ENCODE results near the gene RCOR1.
"Not testable (repeated sequence)": the region's sequence is repeated elsewhere in the genome, so short reads cannot be mapped to it uniquely, and the experiment has no call there.

The RCOR1 gene

GRCh38 chr14:102591944-102592762 lies at the start of gene RCOR1:
Gene RCOR1 (plus strand): TSS chr14:102592649. CDS start chr14:102592887, 238 bp downstream.
- peak; percentile 97 to 100 (median 98) for DNase-seq

GRCh38 chr14:102544046-102544746 lies 48.3 kb upstream of the RCOR1 start:
- DNase-seq, result no peak

GRCh38 chr14:102544747-102545460 lies 47.5 kb upstream of the RCOR1 start:
- DNase-seq, result peak in 1 of 3 donors; percentile 61

- no peak for DNase-seq
These were observed 46.8 kb upstream of the RCOR1 start for GRCh38 chr14:102545461-102546265.

- DNase-seq, result no peak
These were observed 43.7 kb upstream of the RCOR1 start for GRCh38 chr14:102548616-102549240.

GRCh38 chr14:102550927-102551401 lies 41.5 kb upstream of the RCOR1 start:
- not testable (repeated sequence) for DNase-seq

GRCh38 chr14:102551995-102552705 lies 40.3 kb upstream of the RCOR1 start:
- DNase-seq, result peak; percentile 48 to 72 (median 70)

- peak; percentile 67 to 85 (median 69) for DNase-seq
These were observed 37.3 kb upstream of the RCOR1 start for GRCh38 chr14:102554821-102555819.

- DNase-seq, result no peak
These were observed 36.3 kb upstream of the RCOR1 start for GRCh38 chr14:102556098-102556677.

GRCh38 chr14:102557434-102558226 lies 34.8 kb upstream of the RCOR1 start:
- DNase-seq, result no peak

- DNase-seq, result no peak
These were observed 33.9 kb upstream of the RCOR1 start for GRCh38 chr14:102558556-102558955.

GRCh38 chr14:102560458-102561261 lies 31.8 kb upstream of the RCOR1 start:
- no peak for DNase-seq

- peak; percentile 83 to 88 (median 88) for DNase-seq
These were observed 27.0 kb upstream of the RCOR1 start for GRCh38 chr14:102565331-102565887.

- DNase-seq, result no peak
These were observed 26.5 kb upstream of the RCOR1 start for GRCh38 chr14:102565959-102566358.

- no peak for DNase-seq
These were observed 24.3 kb upstream of the RCOR1 start for GRCh38 chr14:102568115-102568614.

- no peak for DNase-seq
These were observed 22.0 kb upstream of the RCOR1 start for GRCh38 chr14:102570334-102570995.

- DNase-seq, result no peak
These were observed 21.4 kb upstream of the RCOR1 start for GRCh38 chr14:102571043-102571442.
